GM12878 (cell line): ENCODE data around the gene ZNF212. TPM values are rescaled to one million over a fixed set of nuclear protein-coding genes. Genes with fewer than 3 reads are reported as not detected.

ENCODE experiments used
- E4F1 ChIP-seq: fragments of 450-650 bp; IDR thresholded peaks from 2 replicates; pipeline ENCODE4 v1.6.1; 2018; ENCODE audit warnings: borderline replicate concordance, mild to moderate bottlenecking; ENCODE audit not compliant: partially characterized antibody
- ESRRA ChIP-seq: IDR thresholded peaks from 2 replicates; pipeline ENCODE4 v1.6.1; 2012; ENCODE audit warnings: mild to moderate bottlenecking, low read length, improper control_type of control experiment
- FOS ChIP-seq: IDR thresholded peaks from 3 replicates; pipeline ENCODE4 v1.6.1; 2011; ENCODE audit warnings: borderline replicate concordance; ENCODE audit not compliant: insufficient read length; ENCODE audit errors: extremely low read depth
- FOXK2 ChIP-seq: fragments of 450-650 bp; IDR thresholded peaks from 2 replicates; pipeline ENCODE4 v1.6.1; 2017; ENCODE audit warnings: mild to moderate bottlenecking, moderate library complexity
- HCFC1 ChIP-seq: fragments of 150-350 bp; IDR thresholded peaks from 2 replicates; pipeline ENCODE4 v1.6.1; 2014; ENCODE audit warnings: low read length
- HDAC2 ChIP-seq: fragments of 200-600 bp; sonication (generic); IDR thresholded peaks from 2 replicates; pipeline ENCODE4 v1.6.1; 2017
- HDGF ChIP-seq: fragments of 450-650 bp; IDR thresholded peaks from 2 replicates; pipeline ENCODE4 v1.6.1; 2016; ENCODE audit warnings: antibody characterized with exemption
- HSF1 ChIP-seq: fragments of 150-350 bp; IDR thresholded peaks from 2 replicates; pipeline ENCODE4 v1.6.1; 2014; ENCODE audit warnings: mild to moderate bottlenecking, low read depth, low read length
- MAX ChIP-seq: IDR thresholded peaks from 2 replicates; pipeline ENCODE4 v1.6.1; 2012; ENCODE audit warnings: low read depth, low read length, improper control_type of control experiment
- MEF2A ChIP-seq: IDR thresholded peaks from 2 replicates; pipeline ENCODE4 v1.6.1; 2011; ENCODE audit warnings: low read depth, mild to moderate bottlenecking, low read length, moderate library complexity; ENCODE audit not compliant: insufficient read depth
- MEF2B ChIP-seq: fragments of 450-650 bp; IDR thresholded peaks from 2 replicates; pipeline ENCODE4 v1.6.1; 2018; ENCODE audit warnings: mild to moderate bottlenecking, moderate library complexity; ENCODE audit not compliant: partially characterized antibody, poor library complexity, severe bottlenecking
- MXI1 ChIP-seq: fragments of 150-350 bp; IDR thresholded peaks from 2 replicates; pipeline ENCODE4 v1.6.1; 2011; ENCODE audit warnings: low read depth, mild to moderate bottlenecking, inconsistent platforms, low read length, improper control_type of control experiment
- MYC ChIP-seq: IDR thresholded peaks from 2 replicates; pipeline ENCODE4 v1.6.1; 2011; ENCODE audit warnings: mild to moderate bottlenecking, low read length, moderate library complexity, inconsistent platforms; ENCODE audit not compliant: insufficient read depth, insufficient replicate concordance, insufficient read length, severe bottlenecking
- NBN ChIP-seq: fragments of 450-650 bp; IDR thresholded peaks from 2 replicates; pipeline ENCODE4 v1.6.1; 2016
- NFIC ChIP-seq: IDR thresholded peaks from 2 replicates; pipeline ENCODE4 v1.6.1; 2012; ENCODE audit warnings: low read depth, mild to moderate bottlenecking, inconsistent platforms, low read length, moderate library complexity
- NR2C1 ChIP-seq: fragments of 450-650 bp; IDR thresholded peaks from 2 replicates; pipeline ENCODE4 v1.6.1; 2017; ENCODE audit warnings: antibody characterized with exemption, mild to moderate bottlenecking, moderate library complexity
- NR2C2 ChIP-seq: IDR thresholded peaks from 2 replicates; pipeline ENCODE4 v1.6.1; 2011; ENCODE audit warnings: borderline replicate concordance, low read depth; ENCODE audit not compliant: control insufficient read depth, insufficient read length
- NRF1 ChIP-seq: conservative IDR thresholded peaks from 2 replicates; pipeline ENCODE4 v1.6.1; 2011; ENCODE audit warnings: mild to moderate bottlenecking, low read depth, low read length, improper control_type of control experiment
- SMAD5 ChIP-seq: IDR thresholded peaks from 2 replicates; pipeline ENCODE4 v1.6.1; 2016; ENCODE audit warnings: antibody characterized with exemption, low read depth
- SMC3 ChIP-seq: IDR thresholded peaks from 2 replicates; pipeline ENCODE4 v1.6.1; 2011; ENCODE audit warnings: low read length, improper control_type of control experiment, borderline replicate concordance
- SUZ12 ChIP-seq: fragments of 200-600 bp; sonication (generic); IDR thresholded peaks from one replicate; pipeline ENCODE4 v1.6.1; 2018; ENCODE audit warnings: antibody characterized with exemption, mild to moderate bottlenecking; ENCODE audit not compliant: unreplicated experiment
- TARDBP ChIP-seq: IDR thresholded peaks from 2 replicates; pipeline ENCODE4 v1.6.1; 2016; ENCODE audit warnings: borderline replicate concordance
- ZBTB33 ChIP-seq: fragments of 450-650 bp; IDR thresholded peaks from 2 replicates; pipeline ENCODE4 v1.6.1; 2017; ENCODE audit warnings: mild to moderate bottlenecking
- ZNF207 ChIP-seq: fragments of 450-650 bp; IDR thresholded peaks from 2 replicates; pipeline ENCODE4 v1.6.1; 2014; ENCODE audit warnings: antibody characterized with exemption, mild to moderate bottlenecking, borderline replicate concordance
- ZNF24 ChIP-seq: fragments of 450-650 bp; IDR thresholded peaks from 2 replicates; pipeline ENCODE4 v1.6.1; 2017; ENCODE audit warnings: antibody characterized with exemption, mild to moderate bottlenecking
- polyA plus RNA-seq, 11 experiments: library from polyadenylated mRNA; depleted of rRNA in 4 of 11; unstranded in 6 of 11; stranded (reverse) in 5 of 11; fragments of >200 nt; fragmentation: Nextera tagmentation in 4 of 11; fragmentation: Illumina TruSeq in 1 of 11; extraction: Ambion mirVana in 4 of 11; extraction: Trizol in 1 of 11; gene quantifications; 1 replicate in 1 of 11; 2 replicates in 10 of 11; pipeline versions ENCODE4 v1.2.1 to v1.2.3, GENCODE V29; 2011 to 2016; ENCODE audit warnings: inconsistent platforms in 2 of 11, missing spikeins in 2 of 11, low read depth in 1 of 11
- total RNA-seq, 4 experiments: library from RNA; depleted of rRNA in 3 of 4; stranded (reverse); fragments of >200 nt in 3 of 4; fragmentation: Illumina TruSeq in 1 of 4; extraction: Trizol in 1 of 4; gene quantifications; 2 replicates each; pipeline versions ENCODE4 v1.2.1 to v1.2.3, GENCODE V29; 2013 to 2021

ZNF212 gene
- total and polyA plus RNA-seq, 10 of the 15 experiments (the other 5 are each of a cell fraction or from before 2014, with no cell fraction given), result 1.2 to 11.6 (median 5.4) TPM

GRCh38 chr7:149195180-149196150 lies 44.0 kb upstream of the ZNF212 start, which contains the start of gene ZNF282 (continued):
- TF ChIP-seq SMAD5 (peak; percentile 74; the same call in 1 of the 2 replicates), HSF1 (no peak), SUZ12 (no peak), TARDBP (no peak), NBN (peak; percentile 81; the same call in 1 of the 2 replicates), MEF2A (no peak), HDGF (0 out of 2 replicates have a peak, but pooled peaks have one; percentile 52), FOXK2 (peak; percentile 40; the same call in 1 of the 2 replicates), MAX (no peak; the same call in 1 of the 2 replicates), MEF2B (no peak), ESRRA (peak; percentile 67; the same call in 1 of the 2 replicates), HCFC1 (no peak), SMC3 (no peak; the same call in 1 of the 2 replicates), NRF1 (no peak), NR2C2 (no peak), ZNF24 (no peak), NFIC (no peak), ZNF207 (peak; percentile 62; the same call in 1 of the 2 replicates), ZBTB33 (no peak), E4F1 (no peak), HDAC2 (no peak), NR2C1 (no peak), MXI1 (no peak; the same call in 1 of the 2 replicates), FOS (no peak), MYC (peak; percentile 38)
